ENCODE results near the gene CHFR. TPM values are rescaled to one million over a fixed set of nuclear protein-coding genes. Genes with fewer than 3 reads are reported as not detected.

The CHFR gene
- total RNA-seq, 4 donors from 2014 or later = 25.5 to 38.6 (median 30.4) TPM

- TF ChIP-seq, protein P1, sequence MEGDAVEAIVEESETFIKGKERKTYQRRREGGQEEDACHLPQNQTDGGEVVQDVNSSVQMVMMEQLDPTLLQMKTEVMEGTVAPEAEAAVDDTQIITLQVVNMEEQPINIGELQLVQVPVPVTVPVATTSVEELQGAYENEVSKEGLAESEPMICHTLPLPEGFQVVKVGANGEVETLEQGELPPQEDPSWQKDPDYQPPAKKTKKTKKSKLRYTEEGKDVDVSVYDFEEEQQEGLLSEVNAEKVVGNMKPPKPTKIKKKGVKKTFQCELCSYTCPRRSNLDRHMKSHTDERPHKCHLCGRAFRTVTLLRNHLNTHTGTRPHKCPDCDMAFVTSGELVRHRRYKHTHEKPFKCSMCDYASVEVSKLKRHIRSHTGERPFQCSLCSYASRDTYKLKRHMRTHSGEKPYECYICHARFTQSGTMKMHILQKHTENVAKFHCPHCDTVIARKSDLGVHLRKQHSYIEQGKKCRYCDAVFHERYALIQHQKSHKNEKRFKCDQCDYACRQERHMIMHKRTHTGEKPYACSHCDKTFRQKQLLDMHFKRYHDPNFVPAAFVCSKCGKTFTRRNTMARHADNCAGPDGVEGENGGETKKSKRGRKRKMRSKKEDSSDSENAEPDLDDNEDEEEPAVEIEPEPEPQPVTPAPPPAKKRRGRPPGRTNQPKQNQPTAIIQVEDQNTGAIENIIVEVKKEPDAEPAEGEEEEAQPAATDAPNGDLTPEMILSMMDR (IDR thresholded peaks at IDR 0.05; ENCODE audit: low read depth) = no peak
Measured at GRCh38 chr12:132872073-132872855, 15.1 kb downstream of the CHFR start.

GRCh38 chr12:132869551-132869950 is 17.9 kb downstream of the CHFR start:
- TF ChIP-seq, protein P1 (IDR thresholded peaks at IDR 0.05; ENCODE audit: low read depth) = no peak

DNA sequence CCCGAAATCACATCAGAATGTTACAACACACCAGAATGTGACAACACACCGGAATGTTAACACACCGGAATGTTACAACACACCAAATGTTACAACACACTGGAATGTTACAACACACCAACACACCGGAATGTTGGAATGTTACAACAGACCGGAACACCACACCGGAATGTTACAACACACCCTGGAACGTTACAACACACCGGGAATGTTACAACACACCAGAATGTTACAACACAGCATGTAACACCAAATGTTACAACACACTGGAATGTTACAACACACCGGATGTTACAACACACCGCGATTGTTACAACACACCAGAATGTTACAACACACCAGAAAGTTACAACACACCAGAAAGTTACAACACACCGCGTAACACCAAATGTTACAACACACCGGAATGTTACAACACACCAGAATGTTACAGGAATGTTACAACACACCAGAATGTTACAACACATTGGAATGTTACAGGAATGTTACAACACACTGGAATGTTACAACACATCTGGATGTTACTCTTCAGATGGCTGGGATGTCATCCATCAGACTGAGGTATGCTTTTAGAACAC is 21.1 kb downstream of the CHFR start:
- TF ChIP-seq, protein P1 (IDR thresholded peaks at IDR 0.05; ENCODE audit: low read depth) = no peak

DNA sequence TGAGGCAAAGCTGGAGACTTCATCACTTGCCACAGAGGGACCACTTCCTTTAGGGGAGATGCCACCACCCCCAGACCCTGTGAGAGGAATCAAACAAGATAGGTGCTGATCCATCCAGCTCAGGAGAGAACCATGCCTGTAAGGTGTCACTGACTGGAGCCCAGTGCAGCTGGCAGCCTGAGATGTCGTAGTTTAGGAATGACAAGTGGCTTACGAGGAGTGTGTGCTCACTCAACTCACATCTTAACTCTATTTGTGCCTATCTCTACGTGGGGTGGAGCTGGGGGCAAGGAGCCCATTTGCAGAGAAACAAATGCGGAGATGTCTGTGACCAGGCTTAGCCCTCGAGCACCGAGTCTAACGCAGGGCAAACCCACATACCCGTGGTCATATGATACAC is 25.8 kb downstream of the CHFR start:
- TF ChIP-seq, protein P1 (IDR thresholded peaks at IDR 0.05; ENCODE audit: low read depth) = no peak

DNA sequence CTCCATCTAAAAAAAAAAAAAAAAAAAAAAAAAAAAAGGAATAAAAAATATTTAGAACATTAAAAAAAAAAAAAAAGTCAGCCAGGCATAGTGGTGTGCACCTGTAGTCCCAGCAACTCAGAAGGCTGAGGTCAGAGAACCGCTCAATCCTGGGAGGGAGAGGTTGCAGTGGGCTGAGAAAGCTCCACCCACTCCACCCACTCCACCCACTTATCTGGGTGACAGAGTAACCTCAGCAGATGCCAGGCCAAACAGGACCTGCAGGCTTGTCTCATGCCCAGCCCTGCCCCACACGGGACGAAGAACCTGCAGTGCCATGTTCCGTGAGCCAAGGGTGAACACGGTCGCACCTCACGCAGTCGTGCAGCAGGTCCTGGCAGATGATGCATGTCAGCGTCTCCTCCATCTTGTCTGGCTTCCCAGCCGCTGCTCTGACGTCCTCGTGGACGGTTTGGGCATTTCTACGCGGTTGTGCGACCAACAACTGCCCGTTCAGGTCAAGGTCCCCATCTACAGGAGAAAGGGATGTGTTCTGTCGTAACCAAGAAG is 28.6 kb downstream of the CHFR start:
- TF ChIP-seq, protein P1 (IDR thresholded peaks at IDR 0.05; ENCODE audit: low read depth) = no peak

GRCh38 chr12:132856581-132856980 is 30.8 kb downstream of the CHFR start:
- TF ChIP-seq, protein P1 (IDR thresholded peaks at IDR 0.05; ENCODE audit: low read depth) = no peak
